Stimulated activated CD4-positive, alpha-beta T cell treated with anti-CD3 and anti-CD28 coated beads, Interleukin-4, amount 100 ng/mL, for 24 hours (primary cell): ENCODE measurements around the gene L3MBTL4.

Experiments used
- DNase-seq: peaks from one replicate; pipeline ENCODE4 v3.0.0-alpha.2; 2020

Gene L3MBTL4

DNA sequence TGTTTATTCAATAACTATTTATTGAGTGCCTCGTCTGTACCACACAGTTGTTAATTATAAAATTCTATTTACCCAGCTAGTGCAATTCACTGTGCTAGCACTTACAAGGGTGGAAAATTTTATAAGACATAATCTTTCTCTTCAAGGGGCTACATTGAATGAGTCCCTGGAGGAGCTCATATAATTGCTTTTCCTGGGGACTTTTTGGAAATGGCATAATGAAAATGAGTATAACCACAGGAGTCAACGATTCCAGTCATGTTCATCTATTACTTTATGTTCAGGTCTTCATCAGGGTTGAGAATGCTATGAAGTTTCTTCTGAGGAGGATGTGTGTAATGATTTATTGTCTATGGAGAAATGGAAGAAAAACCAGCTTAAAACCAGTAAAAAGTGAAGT is 466.5 kb downstream of the L3MBTL4 start:
- no peak for DNase-seq

DNA sequence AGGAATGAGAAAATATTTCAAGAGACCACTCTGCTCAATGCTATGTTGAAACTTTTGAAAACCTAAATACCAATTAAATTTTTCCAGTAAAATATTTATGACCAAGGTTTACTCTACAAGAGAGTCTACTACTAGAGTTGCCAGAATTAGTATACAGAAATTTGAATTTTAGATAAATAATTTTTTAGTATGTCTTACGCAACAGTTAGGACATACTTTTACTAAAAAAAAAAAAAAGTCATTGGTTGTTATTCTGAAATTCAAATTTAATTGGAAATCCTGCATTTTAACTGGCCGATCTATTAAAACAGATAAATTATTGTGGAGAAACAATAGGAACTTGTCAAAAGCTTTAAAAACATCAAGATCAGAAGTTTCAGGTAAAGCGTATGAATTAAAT is 470.3 kb downstream of the L3MBTL4 start:
- DNase-seq = no peak

DNA sequence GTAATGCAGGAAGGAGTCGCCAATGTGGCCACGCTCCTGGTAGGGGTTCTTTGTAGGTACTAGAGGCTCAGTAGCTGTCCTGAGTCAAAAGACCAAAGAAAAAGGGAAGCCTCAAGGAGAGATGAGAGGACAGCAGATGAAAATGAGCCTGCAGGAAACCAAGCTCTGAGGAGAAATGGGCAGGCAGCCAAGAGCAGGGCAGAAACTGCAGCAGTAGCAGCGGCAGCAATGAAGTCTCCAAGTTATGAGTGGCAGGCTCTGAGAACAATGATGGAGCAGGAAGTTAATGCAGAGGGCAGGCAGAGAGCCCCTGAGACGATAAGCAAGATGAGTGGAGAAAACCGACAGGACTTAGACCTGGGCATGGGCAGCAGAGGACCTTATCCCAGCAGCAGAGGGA is 471.2 kb downstream of the L3MBTL4 start:
- DNase-seq = no peak

DNA sequence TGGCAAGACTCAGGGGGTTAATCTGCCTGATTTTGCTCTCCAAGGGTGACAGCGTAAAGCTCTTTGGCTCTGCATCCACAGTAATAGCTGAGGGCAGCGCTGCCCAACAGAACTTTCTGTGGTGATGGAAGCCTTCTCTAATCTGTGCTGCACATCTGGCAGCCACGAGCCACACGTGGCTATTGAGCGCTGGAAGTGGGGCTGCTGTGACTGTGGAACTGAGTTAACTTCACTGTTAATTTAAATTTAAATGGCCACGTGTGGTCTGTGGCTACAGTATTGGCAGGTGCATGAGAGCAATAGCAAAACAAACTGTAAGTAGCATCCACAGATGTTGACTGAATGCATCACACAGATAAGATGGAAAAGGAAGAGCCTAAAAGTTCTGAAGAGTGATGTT is 472.1 kb downstream of the L3MBTL4 start:
- DNase-seq = no peak

GRCh38 chr18:5941890-5942289 is 472.8 kb downstream of the L3MBTL4 start:
- no peak for DNase-seq

GRCh38 chr18:5939801-5940667 is 474.7 kb downstream of the L3MBTL4 start:
- no peak for DNase-seq

GRCh38 chr18:5937795-5938194 is 476.9 kb downstream of the L3MBTL4 start:
- DNase-seq = no peak

DNA sequence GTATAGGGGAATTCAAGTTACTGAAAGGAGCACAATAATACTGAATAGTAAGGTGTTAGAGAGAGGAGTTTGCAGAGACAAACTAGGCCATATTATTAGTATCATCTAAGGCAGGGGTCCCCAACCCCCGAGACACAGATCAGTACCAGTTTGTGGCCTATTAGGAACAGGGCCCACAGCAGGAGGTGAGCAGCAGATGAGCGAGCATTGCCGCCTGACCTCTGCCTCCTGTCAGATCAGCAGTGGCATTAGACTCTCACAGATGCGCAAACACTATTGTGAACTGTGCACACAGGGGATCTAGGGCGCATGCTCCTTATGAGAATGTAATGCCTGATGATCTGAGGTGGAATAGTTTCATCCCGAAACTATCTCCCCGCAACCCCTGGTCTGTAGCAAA is 477.6 kb downstream of the L3MBTL4 start:
- no peak for DNase-seq

DNA sequence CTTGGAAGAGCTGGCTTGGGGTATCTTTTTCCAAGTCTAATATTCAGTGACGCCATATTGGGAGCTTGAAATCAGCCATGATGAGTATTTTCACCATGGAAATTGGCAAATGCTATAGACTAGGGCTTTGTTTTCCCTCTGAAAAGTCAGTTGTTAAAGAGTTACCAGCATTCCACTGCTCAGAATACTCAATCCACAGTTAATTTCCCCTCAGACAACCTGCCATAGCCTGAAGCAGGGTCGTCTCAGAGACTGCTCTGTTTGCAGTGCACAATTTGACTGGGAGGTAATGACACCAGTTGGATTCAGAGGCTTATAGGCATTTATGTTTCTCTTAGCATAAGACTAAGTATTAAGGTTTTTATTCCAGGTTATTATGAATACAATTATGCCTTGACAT is 483.9 kb downstream of the L3MBTL4 start:
- no peak for DNase-seq

- no peak for DNase-seq
These were observed 496.4 kb downstream of the L3MBTL4 start for GRCh38 chr18:5918205-5918858.

DNA sequence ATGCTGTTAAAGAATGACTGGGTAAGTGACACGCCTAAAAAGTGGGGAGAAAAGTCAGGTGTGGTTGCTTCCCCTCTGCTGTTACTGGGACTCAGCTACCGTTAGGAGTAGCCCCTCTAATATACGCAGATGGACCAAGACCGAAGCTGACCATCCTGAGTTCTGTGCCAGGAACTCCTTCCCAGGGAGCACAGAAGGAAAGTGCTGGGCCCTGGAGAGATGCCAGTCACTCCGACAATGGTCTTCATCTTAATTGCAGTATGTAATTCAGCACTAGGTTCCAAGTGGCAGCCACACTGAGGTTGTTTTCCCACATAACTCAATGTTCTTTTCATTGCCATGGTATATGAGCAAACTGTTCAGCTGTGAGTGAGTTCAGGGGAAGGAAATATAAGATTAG is 499.8 kb downstream of the L3MBTL4 start:
- no peak for DNase-seq

DNA sequence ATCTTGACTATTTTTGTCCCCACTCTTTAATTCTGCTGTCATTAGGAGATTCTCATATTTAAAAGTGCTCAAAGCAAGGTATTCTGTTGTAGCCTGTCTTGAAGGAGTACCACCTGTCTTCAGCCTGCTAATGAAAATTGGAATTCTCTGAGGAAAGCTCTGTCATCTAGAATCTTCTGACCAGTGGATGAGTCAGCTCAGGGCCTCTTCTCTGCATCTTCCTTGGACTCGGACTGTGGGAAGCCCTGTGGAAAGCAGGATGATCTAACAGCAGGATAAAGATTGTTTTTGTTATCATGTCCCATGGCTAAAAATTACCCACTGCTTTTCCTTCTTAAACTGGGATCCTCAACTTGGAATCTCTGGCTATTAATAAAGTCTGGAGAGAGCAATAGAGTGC is 500.7 kb downstream of the L3MBTL4 start:
- no peak for DNase-seq

GRCh38 chr18:5912566-5912965 is 502.1 kb downstream of the L3MBTL4 start:
- DNase-seq = no peak

- no peak for DNase-seq
These were observed 505.6 kb downstream of the L3MBTL4 start for GRCh38 chr18:5909125-5909524.
